ENCODE results near the gene TNS1.

TNS1 gene

GRCh38 chr2:217880891-217881290 is 121.9 kb downstream of the TNS1 start:
- in situ Hi-C loops (cut with MboI; ENCODE audit: low sequenced_read_pairs): no loop called here

GRCh38 chr2:217880287-217880889 is 122.4 kb downstream of the TNS1 start:
- in situ Hi-C loops (cut with MboI; ENCODE audit: low sequenced_read_pairs): no loop called here

- in situ Hi-C loops (cut with MboI; ENCODE audit: low sequenced_read_pairs): no loop called here
These were observed 123.7 kb downstream of the TNS1 start for GRCh38 chr2:217878915-217879590.

- in situ Hi-C loops (cut with MboI; ENCODE audit: low sequenced_read_pairs): no loop called here
These were observed 124.9 kb downstream of the TNS1 start for GRCh38 chr2:217877866-217878265.

- in situ Hi-C loops (cut with MboI; ENCODE audit: low sequenced_read_pairs): no loop called here
These were observed 126.6 kb downstream of the TNS1 start for GRCh38 chr2:217876253-217876570.

- in situ Hi-C loops (cut with MboI; ENCODE audit: low sequenced_read_pairs): no loop called here
These were observed 127.1 kb downstream of the TNS1 start for GRCh38 chr2:217875556-217876252.

- in situ Hi-C loops (cut with MboI; ENCODE audit: low sequenced_read_pairs): no loop called here
These were observed 127.7 kb downstream of the TNS1 start for GRCh38 chr2:217875138-217875537.

- in situ Hi-C loops (cut with MboI; ENCODE audit: low sequenced_read_pairs): no loop called here
These were observed 129.4 kb downstream of the TNS1 start for GRCh38 chr2:217873371-217873770.

- in situ Hi-C loops (cut with MboI; ENCODE audit: low sequenced_read_pairs): no loop called here
These were observed 130.5 kb downstream of the TNS1 start for GRCh38 chr2:217872319-217872718.

GRCh38 chr2:217870528-217871011 is 132.2 kb downstream of the TNS1 start:
- in situ Hi-C loops (cut with MboI; ENCODE audit: low sequenced_read_pairs): no loop called here

GRCh38 chr2:217868911-217869334 is 133.9 kb downstream of the TNS1 start:
- in situ Hi-C loops (cut with MboI; ENCODE audit: low sequenced_read_pairs): no loop called here

- in situ Hi-C loops (cut with MboI; ENCODE audit: low sequenced_read_pairs): no loop called here
These were observed 134.4 kb downstream of the TNS1 start for GRCh38 chr2:217868265-217868892.

- in situ Hi-C loops (cut with MboI; ENCODE audit: low sequenced_read_pairs): no loop called here
These were observed 136.3 kb downstream of the TNS1 start for GRCh38 chr2:217866457-217866856.

GRCh38 chr2:217864963-217865772 is 137.6 kb downstream of the TNS1 start:
- in situ Hi-C loops (cut with MboI; ENCODE audit: low sequenced_read_pairs): no loop called here

- in situ Hi-C loops (cut with MboI; ENCODE audit: low sequenced_read_pairs): no loop called here
These were observed 138.9 kb downstream of the TNS1 start for GRCh38 chr2:217863883-217864282.

- in situ Hi-C loops (cut with MboI; ENCODE audit: low sequenced_read_pairs): no loop called here
These were observed 141.4 kb downstream of the TNS1 start for GRCh38 chr2:217861334-217861877.

- in situ Hi-C loops (cut with MboI; ENCODE audit: low sequenced_read_pairs): no loop called here
These were observed 142.9 kb downstream of the TNS1 start for GRCh38 chr2:217859926-217860325.

GRCh38 chr2:217858519-217859491 is 144.0 kb downstream of the TNS1 start:
- in situ Hi-C loops (cut with MboI; ENCODE audit: low sequenced_read_pairs): no loop called here
